Measurements from ENCODE around the gene CYP2A13. TPM values are rescaled to one million over a fixed set of nuclear protein-coding genes. Genes with fewer than 3 reads are reported as not detected.

CYP2A13 gene
- total RNA-seq, 1 experiment from 2014 or later = 0.48 TPM

- TF ChIP-seq, protein P1, sequence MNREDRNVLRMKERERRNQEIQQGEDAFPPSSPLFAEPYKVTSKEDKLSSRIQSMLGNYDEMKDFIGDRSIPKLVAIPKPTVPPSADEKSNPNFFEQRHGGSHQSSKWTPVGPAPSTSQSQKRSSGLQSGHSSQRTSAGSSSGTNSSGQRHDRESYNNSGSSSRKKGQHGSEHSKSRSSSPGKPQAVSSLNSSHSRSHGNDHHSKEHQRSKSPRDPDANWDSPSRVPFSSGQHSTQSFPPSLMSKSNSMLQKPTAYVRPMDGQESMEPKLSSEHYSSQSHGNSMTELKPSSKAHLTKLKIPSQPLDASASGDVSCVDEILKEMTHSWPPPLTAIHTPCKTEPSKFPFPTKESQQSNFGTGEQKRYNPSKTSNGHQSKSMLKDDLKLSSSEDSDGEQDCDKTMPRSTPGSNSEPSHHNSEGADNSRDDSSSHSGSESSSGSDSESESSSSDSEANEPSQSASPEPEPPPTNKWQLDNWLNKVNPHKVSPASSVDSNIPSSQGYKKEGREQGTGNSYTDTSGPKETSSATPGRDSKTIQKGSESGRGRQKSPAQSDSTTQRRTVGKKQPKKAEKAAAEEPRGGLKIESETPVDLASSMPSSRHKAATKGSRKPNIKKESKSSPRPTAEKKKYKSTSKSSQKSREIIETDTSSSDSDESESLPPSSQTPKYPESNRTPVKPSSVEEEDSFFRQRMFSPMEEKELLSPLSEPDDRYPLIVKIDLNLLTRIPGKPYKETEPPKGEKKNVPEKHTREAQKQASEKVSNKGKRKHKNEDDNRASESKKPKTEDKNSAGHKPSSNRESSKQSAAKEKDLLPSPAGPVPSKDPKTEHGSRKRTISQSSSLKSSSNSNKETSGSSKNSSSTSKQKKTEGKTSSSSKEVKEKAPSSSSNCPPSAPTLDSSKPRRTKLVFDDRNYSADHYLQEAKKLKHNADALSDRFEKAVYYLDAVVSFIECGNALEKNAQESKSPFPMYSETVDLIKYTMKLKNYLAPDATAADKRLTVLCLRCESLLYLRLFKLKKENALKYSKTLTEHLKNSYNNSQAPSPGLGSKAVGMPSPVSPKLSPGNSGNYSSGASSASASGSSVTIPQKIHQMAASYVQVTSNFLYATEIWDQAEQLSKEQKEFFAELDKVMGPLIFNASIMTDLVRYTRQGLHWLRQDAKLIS (CRISPR knock-in tag; IDR thresholded peaks at IDR 0.05; ENCODE audit: borderline replicate concordance) = no peak
- TF ChIP-seq SOX15 (CRISPR knock-in tag; IDR thresholded peaks at IDR 0.05) (no peak), CDX4 (CRISPR knock-in tag; IDR thresholded peaks at IDR 0.05; ENCODE audit: borderline replicate concordance) (no peak), RELA (CRISPR knock-in tag; IDR thresholded peaks at IDR 0.05; ENCODE audit: borderline replicate concordance) (no peak)
- TF ChIP-seq, protein P2, sequence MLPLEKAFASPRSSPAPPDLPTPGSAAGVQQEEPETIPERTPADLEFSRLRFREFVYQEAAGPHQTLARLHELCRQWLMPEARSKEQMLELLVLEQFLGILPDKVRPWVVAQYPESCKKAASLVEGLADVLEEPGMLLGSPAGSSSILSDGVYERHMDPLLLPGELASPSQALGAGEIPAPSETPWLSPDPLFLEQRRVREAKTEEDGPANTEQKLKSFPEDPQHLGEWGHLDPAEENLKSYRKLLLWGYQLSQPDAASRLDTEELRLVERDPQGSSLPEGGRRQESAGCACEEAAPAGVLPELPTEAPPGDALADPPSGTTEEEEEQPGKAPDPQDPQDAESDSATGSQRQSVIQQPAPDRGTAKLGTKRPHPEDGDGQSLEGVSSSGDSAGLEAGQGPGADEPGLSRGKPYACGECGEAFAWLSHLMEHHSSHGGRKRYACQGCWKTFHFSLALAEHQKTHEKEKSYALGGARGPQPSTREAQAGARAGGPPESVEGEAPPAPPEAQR (CRISPR knock-in tag; IDR thresholded peaks at IDR 0.05) = no peak
- TF ChIP-seq, protein P3, sequence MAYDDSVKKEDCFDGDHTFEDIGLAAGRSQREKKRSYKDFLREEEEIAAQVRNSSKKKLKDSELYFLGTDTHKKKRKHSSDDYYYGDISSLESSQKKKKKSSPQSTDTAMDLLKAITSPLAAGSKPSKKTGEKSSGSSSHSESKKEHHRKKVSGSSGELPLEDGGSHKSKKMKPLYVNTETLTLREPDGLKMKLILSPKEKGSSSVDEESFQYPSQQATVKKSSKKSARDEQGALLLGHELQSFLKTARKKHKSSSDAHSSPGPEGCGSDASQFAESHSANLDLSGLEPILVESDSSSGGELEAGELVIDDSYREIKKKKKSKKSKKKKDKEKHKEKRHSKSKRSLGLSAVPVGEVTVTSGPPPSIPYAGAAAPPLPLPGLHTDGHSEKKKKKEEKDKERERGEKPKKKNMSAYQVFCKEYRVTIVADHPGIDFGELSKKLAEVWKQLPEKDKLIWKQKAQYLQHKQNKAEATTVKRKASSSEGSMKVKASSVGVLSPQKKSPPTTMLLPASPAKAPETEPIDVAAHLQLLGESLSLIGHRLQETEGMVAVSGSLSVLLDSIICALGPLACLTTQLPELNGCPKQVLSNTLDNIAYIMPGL (CRISPR knock-in tag; IDR thresholded peaks at IDR 0.05) = no peak
Measured at GRCh38 chr19:41111296-41111695, 23.0 kb downstream of the CYP2A13 start (continued).

- ATAC-seq (no peak), DNase-seq (ENCODE audit: low spot score) (no peak)
- Mint-ChIP-seq H3K4me3 (no peak overlapping the region), H3K27ac (no peak overlapping the region), H3K9me3 (peaks cover 25% of the 10 kb centered on the region), H3K4me1 (no peaks in the 10 kb centered on the region), H3K36me3 (peaks cover 13% of the 10 kb centered on the region), H3K27me3 (ENCODE audit: low read depth) (peaks cover 16% of the 10 kb centered on the region)
- ChIA-PET CTCF (interaction anchor here (1.1 kb wide), 1 partner anchor 12 kb away, joined by 3 read pairs; no protein-coding TSS in a partner anchor), POLR2A (no interaction called here)
- TF ChIP-seq, protein P4, sequence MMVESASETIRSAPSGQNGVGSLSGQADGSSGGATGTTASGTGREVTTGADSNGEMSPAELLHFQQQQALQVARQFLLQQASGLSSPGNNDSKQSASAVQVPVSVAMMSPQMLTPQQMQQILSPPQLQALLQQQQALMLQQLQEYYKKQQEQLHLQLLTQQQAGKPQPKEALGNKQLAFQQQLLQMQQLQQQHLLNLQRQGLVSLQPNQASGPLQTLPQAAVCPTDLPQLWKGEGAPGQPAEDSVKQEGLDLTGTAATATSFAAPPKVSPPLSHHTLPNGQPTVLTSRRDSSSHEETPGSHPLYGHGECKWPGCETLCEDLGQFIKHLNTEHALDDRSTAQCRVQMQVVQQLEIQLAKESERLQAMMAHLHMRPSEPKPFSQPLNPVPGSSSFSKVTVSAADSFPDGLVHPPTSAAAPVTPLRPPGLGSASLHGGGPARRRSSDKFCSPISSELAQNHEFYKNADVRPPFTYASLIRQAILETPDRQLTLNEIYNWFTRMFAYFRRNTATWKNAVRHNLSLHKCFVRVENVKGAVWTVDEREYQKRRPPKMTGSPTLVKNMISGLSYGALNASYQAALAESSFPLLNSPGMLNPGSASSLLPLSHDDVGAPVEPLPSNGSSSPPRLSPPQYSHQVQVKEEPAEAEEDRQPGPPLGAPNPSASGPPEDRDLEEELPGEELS (CRISPR knock-in tag; IDR thresholded peaks at IDR 0.05) = no peak
- no peak for TF ChIP-seq ZNF232 (CRISPR knock-in tag; IDR thresholded peaks at IDR 0.05)
- TF ChIP-seq STAT6 (CRISPR knock-in tag; conservative IDR thresholded peaks at IDR 0.05; ENCODE audit: low read depth) = no peak
- TF ChIP-seq, protein P5, sequence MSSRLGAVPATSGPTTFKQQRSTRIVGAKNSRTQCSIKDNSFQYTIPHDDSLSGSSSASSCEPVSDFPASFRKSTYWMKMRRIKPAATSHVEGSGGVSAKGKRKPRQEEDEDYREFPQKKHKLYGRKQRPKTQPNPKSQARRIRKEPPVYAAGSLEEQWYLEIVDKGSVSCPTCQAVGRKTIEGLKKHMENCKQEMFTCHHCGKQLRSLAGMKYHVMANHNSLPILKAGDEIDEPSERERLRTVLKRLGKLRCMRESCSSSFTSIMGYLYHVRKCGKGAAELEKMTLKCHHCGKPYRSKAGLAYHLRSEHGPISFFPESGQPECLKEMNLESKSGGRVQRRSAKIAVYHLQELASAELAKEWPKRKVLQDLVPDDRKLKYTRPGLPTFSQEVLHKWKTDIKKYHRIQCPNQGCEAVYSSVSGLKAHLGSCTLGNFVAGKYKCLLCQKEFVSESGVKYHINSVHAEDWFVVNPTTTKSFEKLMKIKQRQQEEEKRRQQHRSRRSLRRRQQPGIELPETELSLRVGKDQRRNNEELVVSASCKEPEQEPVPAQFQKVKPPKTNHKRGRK (CRISPR knock-in tag; IDR thresholded peaks at IDR 0.05; ENCODE audit: borderline replicate concordance) = no peak
- TF ChIP-seq EMX1 (CRISPR knock-in tag; IDR thresholded peaks at IDR 0.05) = no peak
- no peak for TF ChIP-seq ESRRA (CRISPR knock-in tag; IDR thresholded peaks at IDR 0.05; ENCODE audit: borderline replicate concordance)
- TF ChIP-seq, protein P6, sequence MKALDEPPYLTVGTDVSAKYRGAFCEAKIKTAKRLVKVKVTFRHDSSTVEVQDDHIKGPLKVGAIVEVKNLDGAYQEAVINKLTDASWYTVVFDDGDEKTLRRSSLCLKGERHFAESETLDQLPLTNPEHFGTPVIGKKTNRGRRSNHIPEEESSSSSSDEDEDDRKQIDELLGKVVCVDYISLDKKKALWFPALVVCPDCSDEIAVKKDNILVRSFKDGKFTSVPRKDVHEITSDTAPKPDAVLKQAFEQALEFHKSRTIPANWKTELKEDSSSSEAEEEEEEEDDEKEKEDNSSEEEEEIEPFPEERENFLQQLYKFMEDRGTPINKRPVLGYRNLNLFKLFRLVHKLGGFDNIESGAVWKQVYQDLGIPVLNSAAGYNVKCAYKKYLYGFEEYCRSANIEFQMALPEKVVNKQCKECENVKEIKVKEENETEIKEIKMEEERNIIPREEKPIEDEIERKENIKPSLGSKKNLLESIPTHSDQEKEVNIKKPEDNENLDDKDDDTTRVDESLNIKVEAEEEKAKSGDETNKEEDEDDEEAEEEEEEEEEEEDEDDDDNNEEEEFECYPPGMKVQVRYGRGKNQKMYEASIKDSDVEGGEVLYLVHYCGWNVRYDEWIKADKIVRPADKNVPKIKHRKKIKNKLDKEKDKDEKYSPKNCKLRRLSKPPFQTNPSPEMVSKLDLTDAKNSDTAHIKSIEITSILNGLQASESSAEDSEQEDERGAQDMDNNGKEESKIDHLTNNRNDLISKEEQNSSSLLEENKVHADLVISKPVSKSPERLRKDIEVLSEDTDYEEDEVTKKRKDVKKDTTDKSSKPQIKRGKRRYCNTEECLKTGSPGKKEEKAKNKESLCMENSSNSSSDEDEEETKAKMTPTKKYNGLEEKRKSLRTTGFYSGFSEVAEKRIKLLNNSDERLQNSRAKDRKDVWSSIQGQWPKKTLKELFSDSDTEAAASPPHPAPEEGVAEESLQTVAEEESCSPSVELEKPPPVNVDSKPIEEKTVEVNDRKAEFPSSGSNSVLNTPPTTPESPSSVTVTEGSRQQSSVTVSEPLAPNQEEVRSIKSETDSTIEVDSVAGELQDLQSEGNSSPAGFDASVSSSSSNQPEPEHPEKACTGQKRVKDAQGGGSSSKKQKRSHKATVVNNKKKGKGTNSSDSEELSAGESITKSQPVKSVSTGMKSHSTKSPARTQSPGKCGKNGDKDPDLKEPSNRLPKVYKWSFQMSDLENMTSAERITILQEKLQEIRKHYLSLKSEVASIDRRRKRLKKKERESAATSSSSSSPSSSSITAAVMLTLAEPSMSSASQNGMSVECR (CRISPR knock-in tag; IDR thresholded peaks at IDR 0.05; ENCODE audit: borderline replicate concordance) = no peak
- no peak for TF ChIP-seq SMAD4 (CRISPR knock-in tag; IDR thresholded peaks at IDR 0.05)
- TF ChIP-seq OVOL2 (CRISPR knock-in tag; IDR thresholded peaks at IDR 0.05; ENCODE audit: borderline replicate concordance) = no peak
- no peak for TF ChIP-seq ZBTB21 (CRISPR knock-in tag; IDR thresholded peaks at IDR 0.05; ENCODE audit: borderline replicate concordance)
Measured at GRCh38 chr19:41111750-41112295, 23.6 kb downstream of the CYP2A13 start.

Data from WTC11 (cell line).